MM.1S (cell line): ENCODE data around the gene PAX8.

Experiments used
- DNase-seq: peaks from one replicate; pipeline ENCODE4 v3.0.0-alpha.2; 2015
- H2AFZ ChIP-seq: fragments of 300-600 bp; sonication (generic); 2 replicates; pipeline ENCODE4 v1.6.0; 2016; ENCODE audit warnings: antibody characterized with exemption, low read length
- H3F3A ChIP-seq: fragments of 300-600 bp; sonication (generic); 2 replicates; pipeline ENCODE4 v1.6.1; 2016; ENCODE audit warnings: mild to moderate bottlenecking, antibody characterized with exemption, low read length, moderate library complexity, mixed read lengths; ENCODE audit not compliant: insufficient read depth
- H3K27ac ChIP-seq: fragments of 300-600 bp; sonication (generic); 2 replicates; pipeline ENCODE4 v1.5.1; 2016; ENCODE audit warnings: mild to moderate bottlenecking, low read length
- H3K27me3 ChIP-seq: fragments of 300-600 bp; sonication (generic); replicated peaks from 2 replicates; pipeline ENCODE4 v1.6.0; 2016; ENCODE audit warnings: low read length; ENCODE audit not compliant: insufficient read depth
- H3K36me3 ChIP-seq: fragments of 300-600 bp; sonication (generic); replicated peaks from 2 replicates; pipeline ENCODE4 v1.6.1; 2016; ENCODE audit warnings: mild to moderate bottlenecking, low read length, mixed read lengths; ENCODE audit not compliant: insufficient read depth
- H3K4me1 ChIP-seq: fragments of 300-600 bp; sonication (generic); 2 replicates; pipeline ENCODE4 v1.6.1; 2016; ENCODE audit warnings: low read length, mixed read lengths
- H3K4me2 ChIP-seq: fragments of 300-600 bp; sonication (generic); 2 replicates; pipeline ENCODE4 v1.6.0; 2016; ENCODE audit warnings: low read depth, low read length
- H3K4me3 ChIP-seq: fragments of 300-600 bp; sonication (generic); 2 replicates; pipeline ENCODE4 v1.5.1; 2016; ENCODE audit warnings: low read length, mixed read lengths
- H3K79me2 ChIP-seq: fragments of 300-600 bp; sonication (generic); 2 replicates; pipeline ENCODE4 v1.6.1; 2016; ENCODE audit warnings: mixed run types, low read length, mixed read lengths
- H3K9ac ChIP-seq: fragments of 300-600 bp; sonication (generic); 2 replicates; pipeline ENCODE4 v1.6.1; 2016; ENCODE audit warnings: low read length, mixed read lengths
- H3K9me2 ChIP-seq: fragments of 300-600 bp; sonication (generic); replicated peaks from 2 replicates; pipeline ENCODE4 v1.6.1; 2016; ENCODE audit warnings: mild to moderate bottlenecking, low read length, mixed read lengths; ENCODE audit not compliant: insufficient read depth
- H3K9me3 ChIP-seq: fragments of 300-600 bp; sonication (generic); replicated peaks from 2 replicates; pipeline ENCODE4 v1.6.1; 2016; ENCODE audit warnings: mild to moderate bottlenecking, low read length, mixed read lengths; ENCODE audit not compliant: insufficient read depth
- H4K20me1 ChIP-seq: fragments of 300-600 bp; sonication (generic); 2 replicates; pipeline ENCODE4 v1.6.1; 2016; ENCODE audit warnings: mild to moderate bottlenecking, low read length, moderate library complexity, mixed read lengths; ENCODE audit not compliant: insufficient read depth
- EZH2 ChIP-seq: fragments of 300-600 bp; sonication (generic); optimal IDR thresholded peaks from 2 replicates; pipeline ENCODE3; 2017; ENCODE audit warnings: low read depth, mild to moderate bottlenecking, antibody characterized with exemption, low read length, mixed read lengths
- EZH2phosphoT487 ChIP-seq: fragments of 300-600 bp; sonication (generic); IDR thresholded peaks from 2 replicates; pipeline ENCODE4 v1.6.1; 2018; ENCODE audit warnings: antibody characterized with exemption, low read length
- TF ChIP-seq, protein P1 (sequence below): fragments of 300-600 bp; sonication (generic); IDR thresholded peaks from 2 replicates; pipeline ENCODE4 v1.5.1; 2016; ENCODE audit warnings: antibody characterized with exemption, low read length, mixed read lengths

The PAX8 gene

DNA sequence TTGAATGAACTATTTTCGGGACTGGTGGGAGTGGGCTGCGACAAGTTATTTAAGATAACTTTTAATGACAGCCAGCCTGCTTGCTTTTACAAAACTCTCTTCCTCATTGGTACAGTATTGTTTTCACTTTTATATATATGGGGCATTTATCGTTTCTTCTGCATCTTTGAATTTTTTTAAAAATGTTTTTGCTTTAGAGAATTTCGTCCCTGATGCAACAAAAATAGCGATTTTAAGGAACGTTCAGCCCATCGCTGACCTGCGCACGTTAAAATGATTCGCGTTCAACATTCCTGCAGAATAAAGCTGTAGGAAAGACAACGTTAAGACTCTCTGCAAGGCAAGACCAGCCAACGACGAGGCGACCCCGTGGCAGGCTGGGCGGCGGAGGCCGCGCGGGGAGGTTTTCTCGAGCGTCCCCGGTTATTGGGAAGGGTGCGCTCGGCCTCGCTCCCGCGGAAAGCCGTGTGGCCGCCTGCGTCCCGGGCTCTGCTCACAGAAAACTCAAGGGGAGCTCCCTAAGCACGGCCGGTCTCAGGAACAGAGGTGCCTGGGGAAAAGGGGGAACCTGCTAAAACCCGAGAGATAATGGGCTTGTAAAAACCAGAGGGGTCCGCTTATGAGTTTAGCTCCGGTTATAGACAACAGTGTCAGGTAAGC lies 3.0 kb downstream of the PAX8 start:
- TF ChIP-seq, protein P1, sequence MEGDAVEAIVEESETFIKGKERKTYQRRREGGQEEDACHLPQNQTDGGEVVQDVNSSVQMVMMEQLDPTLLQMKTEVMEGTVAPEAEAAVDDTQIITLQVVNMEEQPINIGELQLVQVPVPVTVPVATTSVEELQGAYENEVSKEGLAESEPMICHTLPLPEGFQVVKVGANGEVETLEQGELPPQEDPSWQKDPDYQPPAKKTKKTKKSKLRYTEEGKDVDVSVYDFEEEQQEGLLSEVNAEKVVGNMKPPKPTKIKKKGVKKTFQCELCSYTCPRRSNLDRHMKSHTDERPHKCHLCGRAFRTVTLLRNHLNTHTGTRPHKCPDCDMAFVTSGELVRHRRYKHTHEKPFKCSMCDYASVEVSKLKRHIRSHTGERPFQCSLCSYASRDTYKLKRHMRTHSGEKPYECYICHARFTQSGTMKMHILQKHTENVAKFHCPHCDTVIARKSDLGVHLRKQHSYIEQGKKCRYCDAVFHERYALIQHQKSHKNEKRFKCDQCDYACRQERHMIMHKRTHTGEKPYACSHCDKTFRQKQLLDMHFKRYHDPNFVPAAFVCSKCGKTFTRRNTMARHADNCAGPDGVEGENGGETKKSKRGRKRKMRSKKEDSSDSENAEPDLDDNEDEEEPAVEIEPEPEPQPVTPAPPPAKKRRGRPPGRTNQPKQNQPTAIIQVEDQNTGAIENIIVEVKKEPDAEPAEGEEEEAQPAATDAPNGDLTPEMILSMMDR, result no peak
- no peak for TF ChIP-seq EZH2phosphoT487
- no peak for TF ChIP-seq EZH2
- Histone ChIP-seq H3K79me2 (no peaks in the 10 kb centered on the region), H3K9me2 (no peaks in the 10 kb centered on the region), H3F3A (no peaks in the 10 kb centered on the region), H3K9me3 (no peaks in the 10 kb centered on the region), H4K20me1 (no peaks in the 10 kb centered on the region), H3K27me3 (peaks cover 20% of the 10 kb centered on the region; the same call in 1 of the 2 replicates), H3K9ac (no peak overlapping the region), H3K4me1 (no peaks in the 10 kb centered on the region), H3K36me3 (no peaks in the 10 kb centered on the region), H3K4me3 (no peak overlapping the region), H3K27ac (no peak overlapping the region), H2AFZ (no peak overlapping the region), H3K4me2 (no peak overlapping the region)
- DNase-seq, result no peak

DNA sequence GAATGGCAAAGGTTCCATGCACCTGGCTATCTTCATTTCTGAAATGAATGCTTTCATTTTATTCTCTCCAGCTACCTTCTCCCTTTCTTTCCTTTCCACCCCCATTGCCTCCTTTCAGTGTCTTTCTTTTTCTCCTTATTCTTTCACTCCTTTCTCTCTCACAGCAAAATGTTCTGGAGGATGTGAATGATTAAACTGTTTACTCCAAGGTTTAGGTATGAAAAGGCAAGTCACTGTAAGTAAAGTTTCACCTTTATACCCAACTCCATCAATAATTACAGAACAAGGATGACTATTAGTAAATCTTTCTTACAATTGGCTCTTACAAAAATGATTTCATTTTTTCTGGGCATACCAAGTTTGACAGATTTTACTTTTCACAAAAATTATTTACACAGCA lies 4.3 kb downstream of the PAX8 start:
- no peaks in the 10 kb centered on the region for H3K9me2 ChIP-seq
- no peak overlapping the region for H3K4me2 ChIP-seq
- H3K4me1 ChIP-seq, result no peaks in the 10 kb centered on the region
- H3K9ac ChIP-seq, result no peak overlapping the region
- H3K79me2 ChIP-seq, result no peaks in the 10 kb centered on the region
- DNase-seq, result no peak
- H3K9me3 ChIP-seq, result no peaks in the 10 kb centered on the region
- no peaks in the 10 kb centered on the region for H4K20me1 ChIP-seq
- peaks cover 20% of the 10 kb centered on the region; the same call in 1 of the 2 replicates for H3K27me3 ChIP-seq
- no peaks in the 10 kb centered on the region for H3K36me3 ChIP-seq
- H3K4me3 ChIP-seq, result no peak overlapping the region
- no peaks in the 10 kb centered on the region for H3F3A ChIP-seq
- no peak overlapping the region for H3K27ac ChIP-seq
- TF ChIP-seq EZH2 (no peak), EZH2phosphoT487 (no peak)
- TF ChIP-seq, protein P1, result no peak
- H2AFZ ChIP-seq, result no peak overlapping the region

DNA sequence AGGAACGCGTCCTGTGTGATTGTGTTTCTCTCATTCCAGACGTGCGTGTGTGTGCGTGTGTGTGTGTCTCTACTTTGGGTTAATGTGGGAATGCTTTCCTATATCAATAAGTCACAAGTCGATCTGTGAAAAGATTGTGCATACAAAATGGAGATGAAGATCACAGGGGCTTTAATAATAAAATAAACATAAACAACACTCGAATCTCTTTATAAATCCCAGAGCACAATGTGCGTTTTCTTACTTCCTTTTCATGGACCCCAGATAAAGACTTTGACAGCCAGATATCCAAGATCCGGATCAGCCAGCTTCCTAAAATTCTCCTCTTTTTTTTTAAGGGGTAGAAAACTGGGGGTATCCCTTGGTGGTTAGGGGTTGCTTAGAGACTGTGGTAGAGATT lies 4.7 kb downstream of the PAX8 start:
- no peak overlapping the region for H3K4me2 ChIP-seq
- DNase-seq, result no peak
- no peaks in the 10 kb centered on the region for H3K9me2 ChIP-seq
- H3K9ac ChIP-seq, result no peak overlapping the region
- H3K4me3 ChIP-seq, result no peak overlapping the region
- no peaks in the 10 kb centered on the region for H3K36me3 ChIP-seq
- no peak overlapping the region for H2AFZ ChIP-seq
- no peaks in the 10 kb centered on the region for H3K79me2 ChIP-seq
- peaks cover 20% of the 10 kb centered on the region; the same call in 1 of the 2 replicates for H3K27me3 ChIP-seq
- no peaks in the 10 kb centered on the region for H4K20me1 ChIP-seq
- no peak overlapping the region for H3K27ac ChIP-seq
- no peaks in the 10 kb centered on the region for H3K9me3 ChIP-seq
- no peak for TF ChIP-seq EZH2
- TF ChIP-seq EZH2phosphoT487, result no peak
- TF ChIP-seq, protein P1, result no peak
- no peaks in the 10 kb centered on the region for H3F3A ChIP-seq
- no peaks in the 10 kb centered on the region for H3K4me1 ChIP-seq
